T-helper 17 cell (primary cell): ENCODE measurements around the gene P2RX6. TPM values are rescaled to one million over a fixed set of nuclear protein-coding genes. Genes with fewer than 3 reads are reported as not detected.
"Not testable (repeated sequence)": the region's sequence is repeated elsewhere in the genome, so short reads cannot be mapped to it uniquely, and the experiment has no call there.

Experiments
- ATAC-seq: fragments of 150-1000 bp; cut with Tn5 transposase; 2 replicates; pipeline ENCODE4 v1.10.0; 2021; ENCODE audit warnings: mild to moderate bottlenecking, moderate library complexity
- DNase-seq, 3 donors: peaks; one replicate each; pipeline versions ENCODE4 v3.0.0 to v3.0.0-alpha.2; 2020 to 2021
- H3K9me3 ChIP-seq: one replicate; pipeline ENCODE4 v1.7.0; 2013; ENCODE audit warnings: low read length, mild to moderate bottlenecking; ENCODE audit not compliant: control insufficient read depth, poor library complexity, severe bottlenecking
- H3K27ac Mint-ChIP-seq: one replicate; pipeline ENCODE4 v1.8.0; 2022; ENCODE audit warnings: mild to moderate bottlenecking, moderate library complexity, mixed read lengths
- H3K27me3 Mint-ChIP-seq: one replicate; pipeline ENCODE4 v1.8.0; 2022; ENCODE audit warnings: mixed read lengths
- H3K36me3 Mint-ChIP-seq: one replicate; pipeline ENCODE4 v1.8.0; 2022; ENCODE audit warnings: low read depth, mixed read lengths
- H3K4me1 Mint-ChIP-seq: one replicate; pipeline ENCODE4 v1.8.0; 2022; ENCODE audit warnings: mild to moderate bottlenecking, mixed read lengths
- H3K4me3 Mint-ChIP-seq: one replicate; pipeline ENCODE4 v1.8.0; 2022; ENCODE audit warnings: mild to moderate bottlenecking, moderate library complexity, mixed read lengths
- total RNA-seq, 4 donors: library from RNA in 2 of 4; stranded (reverse) in 2 of 4; gene quantifications; one replicate each; pipeline ENCODE4 v1.2.3 and lab custom pipeline; 2022 to 2026

P2RX6 gene
- total RNA-seq, 2 donors from 2014 or later, result 0.39 to 1.0 TPM

DNA sequence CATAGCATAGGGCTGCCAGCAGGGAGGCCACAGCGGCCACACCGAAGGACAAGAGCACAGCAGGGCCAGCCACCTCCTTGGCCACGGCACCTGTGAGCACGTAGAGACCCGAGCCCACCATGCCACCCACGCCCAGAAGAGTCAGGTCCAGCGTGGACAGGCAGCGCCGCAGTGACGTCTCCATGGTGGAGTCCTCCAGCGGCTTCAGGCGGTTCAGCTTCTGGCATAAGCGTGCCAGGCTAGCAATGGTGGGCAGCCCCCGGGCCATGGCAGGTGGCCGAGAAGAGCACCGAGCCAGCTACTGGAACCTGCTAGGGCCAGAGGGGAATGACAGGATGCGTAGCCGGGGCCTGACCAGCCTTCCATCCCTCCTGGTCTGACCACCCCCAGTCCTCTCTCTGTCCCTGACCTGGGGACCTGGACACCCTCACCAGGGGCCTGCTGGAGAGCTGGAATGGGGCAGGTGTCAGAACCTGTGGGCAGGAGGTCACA, 16.6 kb downstream of the P2RX6 start:
- H3K36me3 Mint-ChIP-seq, result peaks cover 3% of the 10 kb centered on the region

DNA sequence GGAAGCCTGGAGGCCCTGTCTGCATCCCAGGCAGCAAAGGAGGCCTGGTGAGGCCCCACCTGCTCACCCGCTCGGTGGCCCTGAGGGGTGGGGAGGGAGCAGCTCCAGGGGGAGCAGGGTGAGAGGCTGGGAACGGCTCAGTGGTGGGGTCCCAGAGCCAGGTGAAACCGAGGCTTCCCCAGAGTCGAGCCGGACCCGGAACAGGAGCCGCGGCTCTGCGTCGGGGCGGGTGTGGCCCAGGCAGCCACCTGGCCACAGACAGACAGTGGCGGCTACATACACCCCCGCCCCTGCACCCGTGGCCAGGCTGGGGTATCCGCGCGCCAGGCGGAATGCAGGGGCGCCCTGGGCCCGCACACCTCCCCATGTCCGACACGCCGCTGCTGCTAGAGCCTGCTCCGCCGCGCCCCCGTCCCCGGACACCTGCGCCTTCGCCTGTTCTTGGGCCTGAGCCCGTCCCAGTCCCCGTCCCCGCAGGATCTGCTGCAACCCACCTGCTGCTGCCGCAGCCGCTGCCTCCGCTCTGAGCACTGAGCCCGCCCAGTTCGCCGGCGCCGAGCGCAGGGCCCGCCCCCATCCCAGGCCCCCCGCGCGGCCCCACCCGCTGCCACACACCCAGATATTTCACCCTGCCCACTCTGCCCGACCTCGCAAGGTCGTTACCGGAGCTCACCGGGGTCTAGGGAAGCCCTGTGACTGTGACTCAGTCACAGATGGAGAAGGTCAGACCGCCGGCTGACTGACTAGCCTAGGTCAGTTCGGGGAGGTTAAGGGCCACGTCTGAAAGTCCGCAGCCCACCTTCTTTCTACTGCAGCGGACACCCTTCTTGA, 17.3 kb downstream of the P2RX6 start, which contains the start of gene SLC7A4:
TSS of gene SLC7A4 (minus strand) at position 525 of the 831 bp plus-strand sequence. CDS start 749 bp downstream, outside the sequence.
- ATAC-seq, result peak; percentile 48
- Mint-ChIP-seq H3K27ac (no peak within 1 kb of the TSS), H3K36me3 (peaks cover 3% of the 10 kb centered on the region), H3K27me3 (peaks cover 48% of the 10 kb centered on the region), H3K4me3 (peak within 1 kb of the TSS; percentile 75), H3K4me1 (peaks cover 6% of the 10 kb centered on the region)
- no peaks in the 10 kb centered on the region for H3K9me3 ChIP-seq
- DNase-seq, result no peak

More for the DNA sequence above, 16.6 kb downstream of the P2RX6 start:
- Mint-ChIP-seq H3K27ac (no peak overlapping the region), H3K4me3 (peak overlapping the region; percentile 75), H3K4me1 (peaks cover 6% of the 10 kb centered on the region), H3K27me3 (peaks cover 48% of the 10 kb centered on the region)
- DNase-seq (no peak), ATAC-seq (no peak)
- no peaks in the 10 kb centered on the region for H3K9me3 ChIP-seq

DNA sequence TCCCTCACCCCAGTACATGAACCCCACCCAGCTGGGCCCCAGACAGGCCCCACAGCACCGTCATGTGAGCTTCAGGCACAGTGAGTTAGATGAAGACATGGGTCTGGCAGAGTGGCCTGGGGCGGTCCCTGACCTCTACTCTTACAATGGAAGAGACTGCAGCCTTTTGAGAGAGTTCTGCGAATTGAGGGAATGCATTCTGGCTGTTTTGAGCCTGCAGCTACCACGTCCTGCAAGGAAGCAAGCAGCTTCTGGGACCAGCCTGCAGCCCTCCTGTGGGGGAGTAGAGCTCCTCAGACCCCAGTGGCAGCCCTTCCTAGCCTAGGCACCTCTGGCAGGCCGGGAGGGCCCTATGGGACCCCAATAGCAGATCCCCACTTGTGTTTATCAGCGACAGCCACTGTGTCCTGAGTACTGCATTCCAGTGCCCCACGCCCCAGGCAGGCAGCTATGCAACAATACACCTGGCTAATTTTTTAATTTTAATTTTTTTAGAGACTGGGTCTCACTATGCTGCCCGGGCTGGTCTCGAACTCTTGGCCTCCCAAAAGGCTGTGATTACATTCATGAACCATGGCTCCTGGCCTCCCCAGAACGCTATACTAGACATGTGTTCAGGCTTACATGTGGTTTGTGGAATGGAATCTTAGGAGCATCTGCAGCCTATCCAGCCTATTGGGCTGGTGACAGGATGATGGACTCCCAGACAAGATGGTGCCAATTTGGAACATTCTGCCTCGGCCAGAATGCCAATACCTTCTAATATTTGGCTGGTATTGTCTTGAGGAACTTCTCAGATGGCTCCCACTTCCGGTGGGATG, 18.1 kb downstream of the P2RX6 start:
- H3K27ac Mint-ChIP-seq, result no peak overlapping the region
- DNase-seq (no peak), ATAC-seq (no peak)
- peaks cover 6% of the 10 kb centered on the region for H3K4me1 Mint-ChIP-seq
- H3K9me3 ChIP-seq, result no peaks in the 10 kb centered on the region
- peaks cover 50% of the 10 kb centered on the region for H3K27me3 Mint-ChIP-seq
- H3K36me3 Mint-ChIP-seq, result peaks cover 3% of the 10 kb centered on the region
- H3K4me3 Mint-ChIP-seq, result peak overlapping the region; percentile 61

DNA sequence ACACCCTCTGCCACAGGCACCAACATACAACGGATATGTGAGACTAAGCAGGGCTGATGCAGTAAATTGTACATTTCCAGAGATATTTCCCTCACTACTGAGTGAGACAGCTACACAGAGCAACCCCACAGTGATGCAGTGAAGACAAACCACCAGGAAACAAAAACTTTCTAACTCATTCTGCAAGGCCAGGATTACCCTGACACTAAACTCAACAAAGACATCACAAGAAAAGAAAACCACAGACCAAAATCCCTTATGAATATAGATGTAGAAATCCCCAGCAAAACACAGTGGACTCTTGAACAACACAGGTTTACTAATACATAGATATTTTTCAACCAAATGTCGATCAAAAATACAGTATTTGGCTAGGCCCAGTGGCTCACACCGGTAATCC, 18.9 kb downstream of the P2RX6 start:
- no peaks in the 10 kb centered on the region for H3K9me3 ChIP-seq
- Mint-ChIP-seq H3K27me3 (peaks cover 55% of the 10 kb centered on the region), H3K36me3 (peaks cover 3% of the 10 kb centered on the region), H3K4me3 (no peak overlapping the region), H3K27ac (no peak overlapping the region), H3K4me1 (peaks cover 6% of the 10 kb centered on the region)
- ATAC-seq (no peak), DNase-seq (no peak)

DNA sequence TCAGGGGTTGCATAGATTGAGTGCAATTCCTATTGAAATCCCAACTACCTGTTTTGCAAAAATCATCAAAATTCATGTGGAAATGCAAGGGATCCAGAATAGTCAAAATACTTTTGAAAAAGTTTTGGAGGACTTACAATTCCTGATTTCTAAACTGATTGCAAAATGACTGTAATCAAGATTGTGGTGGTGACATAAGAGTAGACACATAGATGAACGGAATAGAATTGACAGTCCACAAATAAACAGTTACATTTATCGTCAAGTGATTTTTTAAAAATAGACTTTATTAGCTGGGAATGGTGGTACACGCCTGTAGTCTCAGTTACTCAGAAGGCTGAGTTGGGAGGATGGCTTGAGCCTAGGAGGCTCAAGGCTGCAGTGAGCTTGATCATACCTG, 20.0 kb downstream of the P2RX6 start:
- no peaks in the 10 kb centered on the region for H3K9me3 ChIP-seq
- ATAC-seq, result no peak
- Mint-ChIP-seq H3K4me3 (no peak overlapping the region), H3K27ac (no peak overlapping the region), H3K4me1 (peaks cover 4% of the 10 kb centered on the region), H3K36me3 (peaks cover 6% of the 10 kb centered on the region), H3K27me3 (peaks cover 49% of the 10 kb centered on the region)
- no peak for DNase-seq

DNA sequence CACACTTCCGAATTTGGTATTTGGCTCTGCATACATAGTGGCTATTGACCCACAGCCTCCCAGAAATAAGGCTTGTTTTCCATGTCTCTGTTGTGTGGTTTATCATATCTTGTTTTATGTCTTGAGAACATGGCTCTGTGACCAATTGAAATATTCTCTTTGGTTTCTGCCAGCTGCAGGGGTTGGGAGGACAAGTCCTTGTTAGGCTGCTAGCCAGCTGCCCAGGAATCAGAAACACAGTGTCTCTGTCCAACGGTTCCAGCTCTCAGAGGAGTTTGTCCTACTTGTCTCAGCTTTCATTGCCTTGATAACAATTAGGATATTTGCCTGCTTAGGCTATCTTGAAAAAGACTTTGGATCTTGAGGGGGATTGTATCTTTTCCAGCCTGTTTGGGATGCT, 23.4 kb downstream of the P2RX6 start:
- peaks cover 3% of the 10 kb centered on the region for H3K36me3 Mint-ChIP-seq
- no peak overlapping the region for H3K4me3 Mint-ChIP-seq
- DNase-seq, result no peak
- no peak overlapping the region for H3K27ac Mint-ChIP-seq
- H3K27me3 Mint-ChIP-seq, result peaks cover 43% of the 10 kb centered on the region
- ATAC-seq, result no peak
- peaks cover 5% of the 10 kb centered on the region for H3K4me1 Mint-ChIP-seq
- H3K9me3 ChIP-seq, result no peaks in the 10 kb centered on the region

DNA sequence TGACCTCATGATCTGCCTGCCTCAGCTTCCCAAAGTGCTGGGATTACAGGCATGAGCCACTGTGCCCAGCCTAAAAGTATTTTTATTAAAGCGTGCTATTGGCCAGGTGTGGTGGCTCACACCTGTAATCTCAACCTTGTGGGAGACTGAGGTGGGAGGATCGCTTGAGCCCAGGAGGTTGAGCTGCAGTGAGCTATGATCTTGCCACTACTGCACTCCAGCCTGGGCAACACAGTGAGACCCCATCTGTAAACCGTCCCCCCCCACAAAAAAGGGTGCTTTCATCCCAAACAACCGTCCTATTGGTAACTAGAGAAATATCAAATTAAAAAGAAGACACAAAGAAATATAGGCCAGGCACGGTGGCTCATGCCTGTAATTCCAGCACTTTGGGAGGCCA, 24.2 kb downstream of the P2RX6 start:
- not testable (repeated sequence) for ATAC-seq, H3K27ac Mint-ChIP-seq, DNase-seq, H3K4me1 Mint-ChIP-seq, H3K9me3 ChIP-seq, H3K4me3 Mint-ChIP-seq, H3K36me3 Mint-ChIP-seq
- H3K27me3 Mint-ChIP-seq, result peaks cover 37% of the 10 kb centered on the region

DNA sequence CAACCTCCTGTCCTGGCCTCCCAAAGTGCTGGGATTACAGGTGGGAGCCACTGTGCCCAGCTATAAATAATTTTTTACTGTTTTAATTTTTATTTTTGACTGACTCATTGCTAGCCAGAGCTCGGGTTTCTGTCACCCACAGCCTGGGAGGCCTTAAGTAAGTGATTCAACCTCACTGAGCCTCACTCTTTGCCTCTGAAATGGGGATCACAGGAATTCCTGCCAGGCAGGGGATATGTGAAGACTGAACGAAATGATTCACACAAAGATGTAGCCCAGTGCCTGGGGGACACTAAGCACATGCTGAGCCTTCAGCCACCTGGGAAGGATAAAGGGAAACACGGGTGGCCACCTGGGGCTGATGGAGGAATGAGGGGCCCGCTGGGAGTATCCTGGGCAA, 27.0 kb downstream of the P2RX6 start:
- DNase-seq (no peak), ATAC-seq (no peak)
- peaks cover 23% of the 10 kb centered on the region for H3K27me3 Mint-ChIP-seq
- no peak overlapping the region for H3K4me3 Mint-ChIP-seq
- H3K4me1 Mint-ChIP-seq, result peaks cover 18% of the 10 kb centered on the region
- H3K9me3 ChIP-seq, result no peaks in the 10 kb centered on the region
- H3K36me3 Mint-ChIP-seq, result peaks cover 3% of the 10 kb centered on the region
- no peak overlapping the region for H3K27ac Mint-ChIP-seq

DNA sequence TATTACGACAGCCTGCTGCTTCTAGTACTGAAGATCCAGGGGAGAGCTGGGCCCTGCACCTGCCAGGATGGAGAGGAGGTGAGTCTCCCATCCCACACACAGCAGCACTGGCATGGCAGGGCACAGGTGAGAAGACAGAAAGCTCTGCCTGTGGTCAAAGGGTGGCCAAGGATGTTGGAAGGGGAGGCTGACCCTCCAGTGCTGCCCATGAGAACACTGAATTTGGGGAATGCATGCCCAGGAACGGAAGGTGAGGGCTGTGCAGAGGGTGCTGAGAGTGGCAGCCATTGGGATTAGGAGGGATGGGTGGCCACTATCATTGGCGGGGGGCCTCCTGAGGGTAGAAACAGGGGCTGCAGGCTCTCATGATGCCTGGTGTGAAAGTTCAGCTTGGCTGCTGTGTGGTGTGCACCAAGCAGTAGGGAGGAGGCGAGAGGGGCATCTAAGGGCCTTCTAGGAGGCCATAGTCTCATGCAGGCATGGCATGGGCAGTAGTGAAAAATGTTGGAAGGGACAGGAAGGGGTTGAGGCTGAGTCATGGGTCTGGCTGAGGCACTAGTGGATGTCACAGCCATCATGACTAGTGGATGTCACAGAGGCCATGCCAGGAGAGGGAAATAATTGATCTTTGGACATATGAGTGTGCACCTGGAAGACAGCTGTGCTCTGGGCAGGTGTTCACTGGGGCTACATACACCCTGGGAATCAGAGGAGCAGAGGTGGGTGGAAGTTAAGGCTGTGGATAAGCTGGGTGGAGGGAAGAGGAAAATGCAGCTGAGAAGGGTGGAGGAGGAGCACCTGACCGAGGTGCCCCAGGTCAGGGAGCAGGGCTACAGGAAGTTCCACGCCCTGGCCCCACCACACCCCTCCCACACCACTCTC, 28.3 kb downstream of the P2RX6 start:
- ATAC-seq, result no peak
- Mint-ChIP-seq H3K36me3 (peaks cover 3% of the 10 kb centered on the region), H3K4me1 (peaks cover 18% of the 10 kb centered on the region), H3K27me3 (peaks cover 20% of the 10 kb centered on the region), H3K4me3 (peak overlapping the region; percentile 63), H3K27ac (peak overlapping the region; percentile 97)
- DNase-seq, result no peak
- no peaks in the 10 kb centered on the region for H3K9me3 ChIP-seq

DNA sequence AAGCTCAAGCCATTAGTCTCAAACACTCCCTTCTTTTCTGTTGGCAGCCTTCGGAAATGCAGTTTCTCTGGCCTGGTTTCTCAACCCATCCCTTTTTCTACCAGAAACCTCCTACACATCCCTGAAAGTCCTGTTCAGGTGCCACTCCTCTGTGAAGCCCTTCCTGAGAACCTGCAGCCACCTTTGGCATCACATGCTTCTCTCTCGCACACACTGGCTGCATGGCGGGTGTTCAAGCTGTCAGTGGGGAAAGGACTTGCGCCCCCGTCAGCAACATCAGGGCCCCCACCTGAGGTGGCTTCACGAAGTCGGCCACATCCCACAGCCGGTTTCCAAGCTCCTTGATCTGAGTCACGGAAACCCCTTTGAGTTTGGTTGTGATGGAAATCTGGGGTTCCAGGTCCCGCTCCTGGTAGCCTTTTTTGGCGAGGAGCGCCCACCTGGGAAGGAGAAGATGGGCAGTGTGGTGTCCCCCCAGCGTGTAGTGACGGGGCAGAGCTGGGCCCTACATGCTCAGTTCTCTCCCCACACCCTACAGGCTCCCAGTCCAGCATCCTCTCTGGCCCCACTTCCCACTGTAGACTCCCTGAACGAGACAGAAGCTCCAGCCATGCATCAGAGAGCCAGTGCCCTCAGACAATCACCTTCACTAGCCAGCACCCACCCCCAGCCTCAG, 29.0 kb downstream of the P2RX6 start:
- no peak for ATAC-seq
- H3K4me3 Mint-ChIP-seq, result peak overlapping the region; percentile 63
- peaks cover 16% of the 10 kb centered on the region for H3K27me3 Mint-ChIP-seq
- peaks cover 3% of the 10 kb centered on the region for H3K36me3 Mint-ChIP-seq
- peaks cover 18% of the 10 kb centered on the region for H3K4me1 Mint-ChIP-seq
- H3K27ac Mint-ChIP-seq, result peak overlapping the region; percentile 97
- no peaks in the 10 kb centered on the region for H3K9me3 ChIP-seq
- DNase-seq, result no peak

DNA sequence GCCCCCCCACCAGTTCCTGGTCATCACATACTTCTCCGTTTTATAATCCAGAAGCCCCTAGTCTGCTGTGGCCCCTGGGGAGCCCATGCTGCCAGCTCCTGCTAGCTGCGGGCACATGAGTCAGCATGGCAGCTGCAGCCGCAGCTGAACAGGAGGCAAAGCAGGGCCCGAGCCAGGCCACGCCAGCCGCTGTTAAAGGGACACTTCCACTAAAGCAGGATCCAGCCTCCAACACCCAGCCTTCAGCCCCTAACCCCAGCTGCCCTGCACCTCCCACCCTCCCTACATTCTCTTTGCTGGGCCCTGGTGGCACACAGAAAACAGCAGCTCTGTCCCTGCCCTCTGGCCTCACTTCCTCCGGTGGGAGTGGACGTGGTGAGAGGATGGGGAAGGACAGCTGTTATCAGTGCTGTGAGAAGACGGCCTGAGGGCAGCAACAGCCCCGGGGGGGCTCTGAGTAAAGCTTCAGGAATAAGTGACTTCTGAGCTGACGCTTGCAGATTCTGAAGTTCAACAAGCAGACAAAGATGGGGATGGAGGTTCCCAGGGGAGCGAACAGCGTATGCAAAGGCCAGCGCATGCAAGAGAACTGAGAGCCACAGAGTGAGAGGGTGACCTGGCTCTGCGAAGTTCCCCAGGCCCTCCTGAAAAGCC, 30.1 kb downstream of the P2RX6 start:
- Mint-ChIP-seq H3K4me1 (peaks cover 18% of the 10 kb centered on the region), H3K27ac (peak overlapping the region; percentile 97), H3K36me3 (no peaks in the 10 kb centered on the region), H3K4me3 (peak overlapping the region; percentile 76), H3K27me3 (peaks cover 11% of the 10 kb centered on the region)
- ATAC-seq, result peak; percentile 20
- no peak for DNase-seq
- H3K9me3 ChIP-seq, result no peaks in the 10 kb centered on the region
